OCI-LY7 (cell line): ENCODE data around the gene C3orf52.

Source experiments
- EZH2phosphoT487 ChIP-seq: fragments of 200-600 bp; sonication (generic); IDR thresholded peaks from 2 replicates; pipeline ENCODE4 v1.6.1; 2018; ENCODE audit warnings: low read depth, borderline replicate concordance, mild to moderate bottlenecking, mixed run types, antibody characterized with exemption, low read length, moderate library complexity, mixed read lengths
- TF ChIP-seq, protein P1 (sequence below): fragments of 200-600 bp; sonication (generic); conservative IDR thresholded peaks from 2 replicates; pipeline ENCODE4 v1.5.1; 2014; ENCODE audit warnings: mild to moderate bottlenecking, antibody characterized with exemption, low read length, moderate library complexity, mixed read lengths

DNA sequence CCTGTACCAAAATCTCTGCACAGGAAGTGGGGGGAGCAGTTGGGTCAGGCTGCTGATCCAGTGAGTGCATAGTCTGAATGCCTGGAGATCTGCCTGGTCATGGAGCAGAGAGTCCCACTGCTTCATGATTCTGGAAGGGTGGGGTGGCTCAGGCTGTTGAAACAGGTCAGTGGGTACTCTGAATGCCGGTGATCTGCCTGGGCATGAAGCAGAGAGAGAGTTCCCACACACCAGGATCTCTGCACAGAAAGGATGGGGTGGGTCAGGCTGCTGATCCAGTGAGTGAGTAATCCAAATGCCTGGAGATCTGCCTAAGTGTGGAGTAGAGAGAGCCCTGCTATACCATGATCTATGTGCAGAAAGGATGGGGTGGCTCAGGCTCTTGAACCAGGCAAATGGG, 62.9 kb downstream of the C3orf52 start:
- TF ChIP-seq, protein P1, sequence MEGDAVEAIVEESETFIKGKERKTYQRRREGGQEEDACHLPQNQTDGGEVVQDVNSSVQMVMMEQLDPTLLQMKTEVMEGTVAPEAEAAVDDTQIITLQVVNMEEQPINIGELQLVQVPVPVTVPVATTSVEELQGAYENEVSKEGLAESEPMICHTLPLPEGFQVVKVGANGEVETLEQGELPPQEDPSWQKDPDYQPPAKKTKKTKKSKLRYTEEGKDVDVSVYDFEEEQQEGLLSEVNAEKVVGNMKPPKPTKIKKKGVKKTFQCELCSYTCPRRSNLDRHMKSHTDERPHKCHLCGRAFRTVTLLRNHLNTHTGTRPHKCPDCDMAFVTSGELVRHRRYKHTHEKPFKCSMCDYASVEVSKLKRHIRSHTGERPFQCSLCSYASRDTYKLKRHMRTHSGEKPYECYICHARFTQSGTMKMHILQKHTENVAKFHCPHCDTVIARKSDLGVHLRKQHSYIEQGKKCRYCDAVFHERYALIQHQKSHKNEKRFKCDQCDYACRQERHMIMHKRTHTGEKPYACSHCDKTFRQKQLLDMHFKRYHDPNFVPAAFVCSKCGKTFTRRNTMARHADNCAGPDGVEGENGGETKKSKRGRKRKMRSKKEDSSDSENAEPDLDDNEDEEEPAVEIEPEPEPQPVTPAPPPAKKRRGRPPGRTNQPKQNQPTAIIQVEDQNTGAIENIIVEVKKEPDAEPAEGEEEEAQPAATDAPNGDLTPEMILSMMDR = no peak
- TF ChIP-seq EZH2phosphoT487 = no peak
